SK-N-MC (cell line): ENCODE results near the gene GPC3.
"Not testable (repeated sequence)": the region's sequence is repeated elsewhere in the genome, so short reads cannot be mapped to it uniquely, and the experiment has no call there.

Experiments
- DNase-seq: peaks from one replicate; pipeline ENCODE4 v3.0.0-alpha.2; 2011; ENCODE audit warnings: low read depth, low spot score
- H3K27ac ChIP-seq: fragments of 200-600 bp; sonication (generic); 2 replicates; pipeline ENCODE4 v1.5.1; 2016; ENCODE audit warnings: mixed run types
- H3K36me3 ChIP-seq: fragments of 200-600 bp; sonication (generic); 2 replicates; pipeline ENCODE4 v1.6.1; 2017; ENCODE audit warnings: antibody characterized with exemption, low read length, mixed read lengths; ENCODE audit not compliant: insufficient read depth
- H3K4me3 ChIP-seq: fragments of 200-600 bp; sonication (generic); 2 replicates; pipeline ENCODE4 v1.5.1; 2016
- H3K9ac ChIP-seq: fragments of 200-600 bp; sonication (generic); 2 replicates; pipeline ENCODE4 v1.8.0; 2017; ENCODE audit warnings: mixed run types, mixed read lengths; ENCODE audit not compliant: insufficient read length
- H3K9me3 ChIP-seq: fragments of 200-600 bp; sonication (generic); 2 replicates; pipeline ENCODE4 v1.6.1; 2017; ENCODE audit warnings: low read depth, mild to moderate bottlenecking, antibody characterized with exemption, low read length, moderate library complexity, mixed read lengths
- EZH2 ChIP-seq: fragments of 200-600 bp; sonication (generic); IDR thresholded peaks from one replicate; pipeline ENCODE4 v1.6.1; 2017; ENCODE audit warnings: antibody characterized with exemption
- FOXP2 ChIP-seq: optimal IDR thresholded peaks from 2 replicates; pipeline ENCODE3; 2011; ENCODE audit warnings: mild to moderate bottlenecking, moderate library complexity; ENCODE audit not compliant: insufficient read depth; ENCODE audit errors: extremely low read length, control extremely low read depth
- POLR2AphosphoS5 ChIP-seq: IDR thresholded peaks from 2 replicates; pipeline ENCODE4 v1.6.1; 2012; ENCODE audit warnings: mild to moderate bottlenecking, low read depth, low read length, borderline replicate concordance

The GPC3 gene

DNA sequence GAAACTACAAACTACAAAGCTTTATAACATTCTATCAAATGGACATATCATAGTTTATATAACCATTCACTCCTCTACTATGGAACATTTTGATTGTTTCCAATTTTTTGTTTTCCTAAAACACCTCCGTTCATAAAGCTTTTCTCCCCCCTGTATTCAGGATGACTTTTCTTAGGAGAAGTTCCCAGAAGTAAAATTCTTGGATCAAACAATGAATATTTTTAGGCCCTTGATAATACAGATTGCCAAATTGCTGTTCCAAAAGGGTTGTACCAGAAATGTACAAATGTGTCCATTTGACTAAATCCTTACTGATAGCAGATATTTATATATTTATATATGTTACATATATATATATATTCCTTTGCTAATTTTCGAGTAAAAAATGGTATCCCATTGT, 77.8 kb downstream of the GPC3 start:
- H3K9ac ChIP-seq, result no peak overlapping the region
- no peaks in the 10 kb centered on the region for H3K36me3 ChIP-seq
- no peak for DNase-seq
- no peak overlapping the region for H3K27ac ChIP-seq
- TF ChIP-seq EZH2 (no peak), POLR2AphosphoS5 (no peak), FOXP2 (no peak)
- H3K9me3 ChIP-seq, result no peaks in the 10 kb centered on the region
- H3K4me3 ChIP-seq, result no peak overlapping the region

DNA sequence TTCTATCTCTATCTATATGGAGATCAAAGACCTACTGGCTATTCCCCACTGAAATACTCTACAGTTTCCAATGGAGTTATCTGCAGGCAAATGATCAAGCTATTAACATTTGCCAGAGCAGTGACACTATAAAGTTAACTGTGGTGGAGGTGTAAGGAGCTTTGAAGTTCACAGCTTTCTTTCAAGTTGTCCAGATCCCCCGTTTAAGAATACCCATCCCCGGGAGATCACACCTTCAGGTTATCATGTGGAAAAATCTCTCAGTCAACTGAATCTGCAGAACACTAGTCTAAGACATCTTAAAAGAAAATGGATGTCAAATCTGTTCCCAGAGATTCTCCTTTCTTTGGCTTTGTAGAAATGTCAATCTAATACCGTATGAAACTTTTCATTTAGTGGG, 80.1 kb downstream of the GPC3 start:
- DNase-seq, result no peak
- no peak for TF ChIP-seq EZH2
- no peak for TF ChIP-seq FOXP2
- TF ChIP-seq POLR2AphosphoS5, result no peak
- Histone ChIP-seq H3K4me3 (no peak overlapping the region), H3K36me3 (no peaks in the 10 kb centered on the region), H3K9ac (no peak overlapping the region), H3K27ac (no peak overlapping the region), H3K9me3 (no peaks in the 10 kb centered on the region)

DNA sequence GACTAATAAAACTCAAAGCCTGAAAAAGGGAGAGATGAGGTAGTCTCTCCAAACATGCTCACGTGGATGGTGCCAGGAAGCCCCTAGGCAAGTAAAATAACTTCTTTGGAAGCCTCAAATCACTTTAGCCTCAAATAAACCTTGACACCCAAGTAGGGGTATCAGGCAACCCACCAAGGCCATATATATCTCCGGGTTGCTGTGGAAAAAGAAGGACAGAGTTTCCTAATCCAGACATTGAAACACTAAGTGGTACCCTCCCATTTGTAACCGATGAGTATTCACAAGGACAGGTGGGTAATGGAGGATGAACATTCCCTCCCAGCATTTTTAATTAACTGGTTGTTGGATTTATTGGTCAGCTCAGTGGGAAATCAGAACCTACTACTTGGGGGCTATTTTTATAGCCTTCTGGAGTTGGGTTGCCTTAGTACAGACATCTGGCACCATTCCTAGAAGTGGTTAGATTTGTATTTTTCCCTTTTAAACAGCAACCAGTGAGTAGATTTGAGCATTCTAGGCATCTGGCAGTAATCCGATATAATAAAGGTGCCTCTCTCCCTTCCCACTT, 87.7 kb downstream of the GPC3 start:
- TF ChIP-seq POLR2AphosphoS5, result no peak
- TF ChIP-seq EZH2, result no peak
- TF ChIP-seq FOXP2, result no peak
- Histone ChIP-seq H3K27ac (no peak overlapping the region), H3K9ac (no peak overlapping the region), H3K4me3 (no peak overlapping the region), H3K9me3 (no peaks in the 10 kb centered on the region), H3K36me3 (no peaks in the 10 kb centered on the region)
- no peak for DNase-seq

DNA sequence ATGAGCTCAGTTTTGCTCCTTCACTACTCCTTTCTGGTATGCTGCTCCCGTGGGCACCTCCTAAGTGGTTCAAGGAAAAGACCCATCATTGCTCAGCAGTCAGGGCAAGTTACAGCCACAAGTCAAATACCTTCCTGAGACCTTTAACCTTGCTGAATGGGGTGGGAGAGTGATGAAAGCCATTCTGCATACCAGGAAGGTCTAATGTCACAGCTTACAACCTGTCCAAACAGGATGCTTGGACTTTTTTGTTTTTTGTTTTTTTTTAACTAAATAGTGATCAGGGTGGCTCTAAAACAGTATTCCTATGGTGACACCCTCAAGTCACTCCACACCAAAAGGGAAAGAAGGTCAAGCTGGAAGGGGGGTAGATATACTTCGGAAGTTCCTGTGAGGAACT, 93.1 kb downstream of the GPC3 start:
- Histone ChIP-seq H3K36me3 (no peaks in the 10 kb centered on the region), H3K9me3 (no peaks in the 10 kb centered on the region), H3K9ac (no peak overlapping the region), H3K27ac (no peak overlapping the region), H3K4me3 (no peak overlapping the region)
- no peak for DNase-seq
- no peak for TF ChIP-seq EZH2

DNA sequence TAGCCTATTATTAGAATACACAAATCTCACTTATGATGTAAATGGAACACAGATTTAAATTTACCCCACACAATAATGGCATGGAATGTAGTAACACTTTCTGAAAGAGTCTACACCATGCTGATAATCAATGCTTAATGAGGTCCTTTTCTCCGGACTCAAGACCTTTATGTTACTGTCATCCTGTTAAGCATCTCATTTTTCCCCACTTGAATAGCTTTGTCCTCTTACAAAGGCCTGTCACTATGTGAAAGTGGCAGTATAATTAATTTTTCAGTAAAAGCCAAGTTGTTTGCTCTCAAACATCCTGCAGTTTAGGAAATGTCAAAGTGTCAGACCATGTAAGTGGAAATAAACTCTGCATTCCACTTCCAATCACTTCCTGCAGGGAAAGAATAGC, 96.4 kb downstream of the GPC3 start:
- no peaks in the 10 kb centered on the region for H3K9me3 ChIP-seq
- no peak overlapping the region for H3K27ac ChIP-seq
- no peak overlapping the region for H3K9ac ChIP-seq
- no peak for DNase-seq
- TF ChIP-seq EZH2 (no peak), POLR2AphosphoS5 (no peak), FOXP2 (no peak)
- H3K36me3 ChIP-seq, result no peaks in the 10 kb centered on the region
- no peak overlapping the region for H3K4me3 ChIP-seq

DNA sequence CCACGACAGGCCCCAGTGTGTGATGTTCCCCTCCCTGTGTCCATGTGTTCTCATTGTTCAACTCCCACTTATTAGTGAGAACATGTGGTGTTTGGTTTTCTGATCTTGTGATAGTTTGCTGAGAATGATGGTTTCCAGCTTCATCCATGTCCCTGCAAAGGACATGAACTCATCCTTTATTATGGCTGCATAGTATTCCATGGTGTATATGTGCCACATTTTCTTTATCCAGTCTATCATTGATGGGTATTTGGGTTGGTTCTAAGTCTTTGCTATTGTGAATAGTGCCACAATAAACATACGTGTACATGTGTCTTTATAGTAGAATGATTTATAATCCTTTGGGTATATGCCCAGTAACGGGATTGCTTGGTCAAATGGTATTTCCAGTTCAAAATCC, 97.3 kb downstream of the GPC3 start:
- H3K4me3 ChIP-seq, H3K27ac ChIP-seq: not testable (repeated sequence)

DNA sequence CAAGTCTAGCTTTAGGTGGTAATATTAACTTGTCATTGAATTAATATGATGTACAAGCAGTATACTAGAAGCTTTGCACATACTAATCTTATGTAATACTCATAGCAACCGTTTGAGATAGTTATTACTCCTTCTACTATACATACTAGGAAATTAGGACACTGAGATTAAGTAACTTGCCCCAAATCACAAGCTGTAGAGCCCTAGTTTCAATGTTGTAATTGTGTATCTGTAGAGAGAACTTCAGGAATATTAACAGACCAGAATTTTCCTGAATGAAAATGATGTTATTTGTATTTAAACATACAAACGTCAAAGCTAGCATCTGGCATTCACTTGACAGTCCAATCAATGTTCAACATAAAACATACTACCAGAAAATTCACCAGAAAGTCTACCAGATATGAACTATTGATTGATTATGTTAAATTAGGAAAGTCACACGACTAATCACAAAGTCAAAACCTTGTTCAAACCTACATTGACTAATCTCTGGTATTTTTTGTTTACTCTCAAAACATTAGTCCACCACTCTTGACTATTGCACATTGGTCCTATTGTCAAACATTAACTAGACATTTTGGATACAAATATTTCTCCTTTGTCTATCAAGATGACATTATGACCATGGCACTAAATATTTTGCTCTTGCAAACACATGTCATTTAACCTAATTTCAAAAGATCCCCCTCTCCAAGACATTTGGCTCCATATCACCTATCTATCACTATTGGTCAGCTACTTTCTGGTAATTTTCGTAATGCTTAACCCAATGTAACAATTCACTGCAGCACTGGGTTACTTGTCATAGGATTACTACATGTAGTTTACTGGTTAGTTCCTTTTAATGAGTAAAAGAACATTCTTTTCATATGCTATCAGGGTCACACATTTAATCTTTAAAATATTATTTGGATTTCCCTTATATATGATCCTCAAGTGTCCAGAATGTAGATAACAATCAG, 100.7 kb downstream of the GPC3 start:
- no peaks in the 10 kb centered on the region for H3K9me3 ChIP-seq
- no peak overlapping the region for H3K27ac ChIP-seq
- DNase-seq, result no peak
- H3K36me3 ChIP-seq, result no peaks in the 10 kb centered on the region
- TF ChIP-seq FOXP2 (no peak), POLR2AphosphoS5 (no peak), EZH2 (no peak)
- no peak overlapping the region for H3K4me3 ChIP-seq
- H3K9ac ChIP-seq, result no peak overlapping the region

More for the DNA sequence above, 97.3 kb downstream of the GPC3 start:
- not testable (repeated sequence) for H3K36me3 ChIP-seq, H3K9me3 ChIP-seq, DNase-seq, H3K9ac ChIP-seq

DNA sequence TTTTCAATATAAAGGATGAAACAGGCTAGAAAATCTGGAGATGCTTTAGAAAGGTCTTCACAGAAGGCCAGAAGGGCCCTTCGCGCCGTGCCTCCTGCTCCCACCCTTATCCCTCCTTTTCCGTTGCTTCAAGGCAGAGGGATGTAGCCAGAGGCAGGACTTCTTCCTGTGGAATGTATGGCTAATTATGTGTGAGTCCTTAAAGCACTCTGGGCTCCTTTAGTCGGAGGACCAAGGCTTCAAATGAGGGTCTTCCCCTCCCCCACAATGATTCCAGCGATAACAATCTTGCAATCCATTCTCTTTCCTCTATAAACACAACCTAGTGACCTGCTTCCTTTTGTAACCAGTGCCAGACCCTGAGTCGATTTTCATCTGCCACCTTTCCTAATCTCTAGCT, 103.5 kb downstream of the GPC3 start:
- Histone ChIP-seq H3K4me3 (no peak overlapping the region), H3K27ac (no peak overlapping the region), H3K9me3 (no peaks in the 10 kb centered on the region), H3K9ac (no peak overlapping the region), H3K36me3 (no peaks in the 10 kb centered on the region)
- TF ChIP-seq POLR2AphosphoS5 (no peak), EZH2 (no peak), FOXP2 (no peak)
- no peak for DNase-seq

DNA sequence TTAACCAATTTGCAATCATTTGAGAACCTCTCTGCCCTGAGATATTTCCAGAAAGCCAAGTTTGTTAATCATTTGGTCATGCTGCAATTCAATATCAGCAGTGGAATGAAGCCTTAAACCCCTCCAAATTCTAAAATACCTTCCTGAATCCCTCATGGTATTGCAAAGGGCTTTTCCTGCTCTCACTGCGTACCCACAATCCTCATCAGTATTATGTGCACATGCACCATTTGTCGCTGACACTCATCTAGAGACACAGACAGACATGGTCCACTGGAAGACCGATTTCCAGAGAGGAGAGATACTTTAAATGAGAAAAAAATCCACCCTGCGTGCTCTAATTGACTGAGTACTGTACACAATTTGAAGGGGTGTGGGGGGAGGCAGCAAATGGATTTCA, 104.4 kb downstream of the GPC3 start:
- Histone ChIP-seq H3K4me3 (no peak overlapping the region), H3K9me3 (no peaks in the 10 kb centered on the region), H3K36me3 (no peaks in the 10 kb centered on the region), H3K9ac (no peak overlapping the region), H3K27ac (no peak overlapping the region)
- TF ChIP-seq POLR2AphosphoS5 (no peak), EZH2 (no peak), FOXP2 (no peak)
- no peak for DNase-seq
